Measurements from ENCODE around the gene SLC24A3. TPM values are rescaled to one million over a fixed set of nuclear protein-coding genes. Genes with fewer than 3 reads are reported as not detected.

Gene SLC24A3
- total RNA-seq, 1 experiment from 2014 or later = not detected

- H3K9me3 ChIP-seq (ENCODE audit: control insufficient read depth, insufficient read depth, low read depth, low read length) = no peaks in the 10 kb centered on the region
- BruUV-seq (replicated peaks) = no TSS peak
- H3K36me3 ChIP-seq (ENCODE audit: control insufficient read depth, insufficient read depth, low read length) = no peaks in the 10 kb centered on the region
- ATAC-seq (no peak), DNase-seq (ENCODE audit: low read depth, low spot score) (no peak)
- intact Hi-C loops (cut with micrococcal nuclease; ENCODE audit: unreplicated experiment) = no loop called here
- no peak for TF ChIP-seq REST (IDR thresholded peaks at IDR 0.05; ENCODE audit: insufficient read depth in 1 of 2, low read depth in 2 of 2, low read length in 1 of 2)
- no peak for TF ChIP-seq CTCF (IDR thresholded peaks at IDR 0.05)
- TF ChIP-seq POLR2AphosphoS5 (IDR thresholded peaks at IDR 0.05; ENCODE audit: low read depth, low read length) = no peak
- no peak for TF ChIP-seq SIN3A (IDR thresholded peaks at IDR 0.05; ENCODE audit: borderline replicate concordance, insufficient read depth, low read depth, low read length)
- TF ChIP-seq TCF7L2 (IDR thresholded peaks at IDR 0.05; ENCODE audit: low read depth, low read length) = no peak
- peaks cover 2% of the 10 kb centered on the region; the same call in 1 of the 2 replicates for H3K27me3 ChIP-seq (ENCODE audit: control insufficient read depth, insufficient read depth, low read length)
- H3K27ac ChIP-seq (ENCODE audit: low read length) = no peak overlapping the region
- CTCF ChIA-PET = no interaction called here
- no peak overlapping the region for H3K4me3 ChIP-seq (ENCODE audit: low read depth in 2 of 2, low read length in 2 of 2)
- in situ Hi-C loops (cut with HindIII; ENCODE audit: low pct_unique_long_range_greater_than_20kb, low sequenced_read_pairs) = no loop called here
- no peaks in the 10 kb centered on the region for H3K4me1 ChIP-seq (ENCODE audit: control insufficient read depth, insufficient read depth, low read length)
- POLR2A ChIA-PET = no interaction called here
These were observed 223.4 kb downstream of the SLC24A3 start for GRCh38 chr20:19435821-19436220.

GRCh38 chr20:19438488-19438887 is 226.0 kb downstream of the SLC24A3 start:
- CTCF ChIA-PET = no interaction called here
- DNase-seq (ENCODE audit: low read depth, low spot score) (no peak), ATAC-seq (no peak)
- H3K9me3 ChIP-seq (ENCODE audit: control insufficient read depth, insufficient read depth, low read depth, low read length) = no peaks in the 10 kb centered on the region
- no peaks in the 10 kb centered on the region for H3K27me3 ChIP-seq (ENCODE audit: control insufficient read depth, insufficient read depth, low read length)
- in situ Hi-C loops (cut with HindIII; ENCODE audit: low pct_unique_long_range_greater_than_20kb, low sequenced_read_pairs) (no loop called here), intact Hi-C loops (cut with micrococcal nuclease; ENCODE audit: unreplicated experiment) (no loop called here)
- no peak overlapping the region for H3K4me3 ChIP-seq (ENCODE audit: low read depth in 2 of 2, low read length in 2 of 2)
- no TSS peak for BruUV-seq (replicated peaks)
- TF ChIP-seq REST (IDR thresholded peaks at IDR 0.05; ENCODE audit: insufficient read depth in 1 of 2, low read depth in 2 of 2, low read length in 1 of 2) (no peak), TCF7L2 (IDR thresholded peaks at IDR 0.05; ENCODE audit: low read depth, low read length) (no peak), CTCF (IDR thresholded peaks at IDR 0.05) (no peak), SIN3A (IDR thresholded peaks at IDR 0.05; ENCODE audit: borderline replicate concordance, insufficient read depth, low read depth, low read length) (no peak), POLR2AphosphoS5 (IDR thresholded peaks at IDR 0.05; ENCODE audit: low read depth, low read length) (no peak)
- H3K4me1 ChIP-seq (ENCODE audit: control insufficient read depth, insufficient read depth, low read length) = no peaks in the 10 kb centered on the region
- POLR2A ChIA-PET = no interaction called here
- no peaks in the 10 kb centered on the region for H3K36me3 ChIP-seq (ENCODE audit: control insufficient read depth, insufficient read depth, low read length)
- H3K27ac ChIP-seq (ENCODE audit: low read length) = no peak overlapping the region

All from Panc1 (cell line).